ENCODE data around the gene TFDP2.

Gene TFDP2

DNA sequence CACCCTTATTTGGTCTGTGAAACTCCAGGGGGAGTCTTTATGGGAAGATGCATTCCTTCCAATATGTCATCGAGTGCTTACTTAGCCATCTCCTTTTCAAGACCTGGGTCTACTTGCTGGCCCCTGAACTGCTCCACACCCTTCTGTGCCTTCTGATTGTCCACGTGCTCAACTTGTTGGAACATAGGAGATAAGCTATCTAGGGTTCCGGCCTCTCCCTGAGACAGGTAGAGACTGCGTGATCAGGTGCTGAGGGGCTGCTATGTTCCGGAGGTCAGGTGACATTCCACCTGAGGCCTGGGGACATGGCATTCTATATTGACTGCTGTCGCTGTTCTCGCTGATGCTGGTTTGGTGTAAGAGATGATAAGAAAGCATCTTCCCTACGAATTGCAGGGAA, 207.3 kb downstream of the TFDP2 start:
- no peak overlapping the region for H3K4me3 ChIP-seq (ENCODE audit: low read depth, low read length)
- TF ChIP-seq, protein P1, sequence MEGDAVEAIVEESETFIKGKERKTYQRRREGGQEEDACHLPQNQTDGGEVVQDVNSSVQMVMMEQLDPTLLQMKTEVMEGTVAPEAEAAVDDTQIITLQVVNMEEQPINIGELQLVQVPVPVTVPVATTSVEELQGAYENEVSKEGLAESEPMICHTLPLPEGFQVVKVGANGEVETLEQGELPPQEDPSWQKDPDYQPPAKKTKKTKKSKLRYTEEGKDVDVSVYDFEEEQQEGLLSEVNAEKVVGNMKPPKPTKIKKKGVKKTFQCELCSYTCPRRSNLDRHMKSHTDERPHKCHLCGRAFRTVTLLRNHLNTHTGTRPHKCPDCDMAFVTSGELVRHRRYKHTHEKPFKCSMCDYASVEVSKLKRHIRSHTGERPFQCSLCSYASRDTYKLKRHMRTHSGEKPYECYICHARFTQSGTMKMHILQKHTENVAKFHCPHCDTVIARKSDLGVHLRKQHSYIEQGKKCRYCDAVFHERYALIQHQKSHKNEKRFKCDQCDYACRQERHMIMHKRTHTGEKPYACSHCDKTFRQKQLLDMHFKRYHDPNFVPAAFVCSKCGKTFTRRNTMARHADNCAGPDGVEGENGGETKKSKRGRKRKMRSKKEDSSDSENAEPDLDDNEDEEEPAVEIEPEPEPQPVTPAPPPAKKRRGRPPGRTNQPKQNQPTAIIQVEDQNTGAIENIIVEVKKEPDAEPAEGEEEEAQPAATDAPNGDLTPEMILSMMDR (IDR thresholded peaks at IDR 0.05; ENCODE audit: low read depth, low read length, missing control alignments), result no peak
- no peak for DNase-seq (ENCODE audit: low read depth)

DNA sequence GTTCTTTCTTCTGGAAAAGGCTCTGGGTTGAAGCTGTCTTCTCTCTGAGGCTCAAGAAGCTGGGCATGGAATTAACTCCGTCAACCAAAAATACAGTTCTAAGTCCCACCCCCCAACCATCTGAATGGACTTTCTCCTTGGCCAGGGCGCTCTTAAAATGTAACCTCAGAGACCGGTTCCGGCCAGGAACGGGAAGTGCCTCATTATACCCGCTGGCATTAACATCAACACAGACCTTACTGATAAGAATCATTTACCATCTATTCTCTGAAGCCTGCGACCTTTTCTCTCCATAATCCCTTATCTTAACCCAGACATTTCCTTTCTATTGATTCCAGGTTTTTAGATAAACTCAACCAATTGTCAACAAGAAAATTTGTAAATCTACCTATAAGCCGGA, 208.3 kb downstream of the TFDP2 start:
- TF ChIP-seq, protein P1 (IDR thresholded peaks at IDR 0.05; ENCODE audit: low read depth, low read length, missing control alignments), result no peak
- DNase-seq (ENCODE audit: low read depth), result no peak
- no peak overlapping the region for H3K4me3 ChIP-seq (ENCODE audit: low read depth, low read length)

DNA sequence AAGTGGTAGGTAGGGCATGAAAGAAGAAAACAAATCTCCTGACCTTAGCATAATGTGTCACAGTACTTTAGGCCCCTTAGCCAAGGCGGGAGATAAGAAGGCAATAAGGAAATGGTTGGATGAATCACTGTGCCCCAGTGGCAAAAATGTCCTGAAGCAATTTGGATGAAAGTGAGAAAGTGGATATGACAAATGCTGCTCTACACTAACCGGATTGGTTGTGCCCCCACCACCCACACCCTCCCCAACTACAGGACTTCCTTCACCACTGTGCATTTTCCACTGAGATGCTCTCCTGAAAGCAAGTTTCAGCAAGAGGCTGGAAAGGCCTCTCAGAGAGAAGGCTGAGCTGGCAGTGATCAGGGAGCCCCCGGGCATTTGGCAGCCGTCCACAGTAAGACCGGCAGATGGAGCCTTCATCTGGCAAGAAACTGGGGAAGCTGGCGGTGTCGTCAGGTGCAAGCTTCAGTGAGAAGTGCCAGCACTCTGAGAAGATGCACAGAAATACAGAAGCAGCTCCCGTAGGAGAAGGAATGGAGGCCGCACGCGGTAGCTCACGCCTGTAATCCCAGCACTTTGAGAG, 209.1 kb downstream of the TFDP2 start:
- DNase-seq (ENCODE audit: low read depth), result no peak
- H3K4me3 ChIP-seq (ENCODE audit: low read depth, low read length), result no peak overlapping the region

DNA sequence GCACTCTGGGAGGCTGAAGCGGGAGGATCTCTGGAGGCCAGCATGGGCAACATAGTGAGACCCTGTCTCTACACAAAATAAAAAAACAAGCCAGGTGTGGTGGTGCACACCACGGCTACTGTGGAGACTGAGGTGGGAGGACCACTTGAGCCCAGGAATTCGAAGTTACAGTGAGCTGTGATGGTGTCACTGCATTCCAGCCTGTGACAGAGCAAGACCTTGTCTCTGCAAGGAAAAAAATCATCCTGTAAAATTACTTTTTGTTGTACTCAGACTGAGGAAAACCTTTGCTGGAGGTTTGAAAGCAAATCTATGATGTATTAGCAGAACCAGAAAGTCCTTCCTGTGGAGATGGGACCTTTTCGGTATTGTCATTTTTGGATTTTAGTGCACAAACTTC, 209.6 kb downstream of the TFDP2 start:
- TF ChIP-seq, protein P1 (IDR thresholded peaks at IDR 0.05; ENCODE audit: low read depth, low read length, missing control alignments), result no peak
- H3K4me3 ChIP-seq (ENCODE audit: low read depth, low read length), result no peak overlapping the region
- no peak for DNase-seq (ENCODE audit: low read depth)

More for the DNA sequence above, 209.1 kb downstream of the TFDP2 start:
- TF ChIP-seq, protein P1 (IDR thresholded peaks at IDR 0.05; ENCODE audit: low read depth, low read length, missing control alignments), result no peak

DNA sequence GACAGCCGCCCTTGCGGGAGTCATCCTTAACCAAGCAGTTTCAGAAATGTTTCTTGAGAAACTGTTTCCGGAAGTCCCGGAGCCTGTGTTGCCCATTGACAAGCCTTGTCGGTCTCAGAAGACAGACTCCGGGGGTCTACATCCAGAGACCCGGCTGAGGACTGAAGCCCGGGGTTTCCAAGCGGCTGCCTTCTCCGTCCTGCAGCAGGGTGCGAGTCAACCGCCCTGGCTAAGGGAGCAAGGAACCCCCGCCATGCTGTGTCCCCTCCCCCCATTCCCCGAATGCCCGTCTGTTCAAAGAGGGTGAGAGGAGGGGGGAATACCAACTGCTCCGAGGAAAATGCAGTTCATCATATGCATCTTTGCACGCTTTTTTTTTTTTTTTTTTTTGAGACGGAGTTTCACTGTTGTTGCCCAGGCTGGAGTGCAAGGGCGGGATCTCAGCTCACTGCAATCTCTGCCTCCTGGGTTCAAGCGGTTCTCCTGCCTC, 211.3 kb downstream of the TFDP2 start:
- no peak for DNase-seq (ENCODE audit: low read depth)

DNA sequence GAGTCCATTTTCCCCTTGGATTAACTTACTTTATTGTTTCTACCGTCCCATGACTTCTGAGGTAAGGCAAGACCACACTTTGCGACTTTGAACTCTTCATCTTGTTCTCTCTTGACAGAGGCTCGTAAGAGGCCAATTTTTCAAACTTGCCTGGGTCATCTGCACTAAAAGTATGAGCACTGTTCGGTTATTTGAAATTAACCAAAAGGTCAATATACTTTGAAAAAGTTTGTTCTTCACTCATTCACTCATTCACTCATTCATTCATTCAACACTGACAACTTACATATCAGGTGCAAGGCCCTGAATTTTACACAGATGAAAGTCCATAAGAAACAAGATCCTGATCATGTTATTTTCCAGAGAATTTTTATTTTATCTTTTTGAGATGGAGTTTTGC, 215.0 kb downstream of the TFDP2 start:
- DNase-seq (ENCODE audit: low read depth), result no peak
- TF ChIP-seq, protein P1 (IDR thresholded peaks at IDR 0.05; ENCODE audit: low read depth, low read length, missing control alignments), result no peak

More for the DNA sequence above, 211.3 kb downstream of the TFDP2 start:
- TF ChIP-seq, protein P1 (IDR thresholded peaks at IDR 0.05; ENCODE audit: low read depth, low read length, missing control alignments), result no peak
- no peak overlapping the region for H3K4me3 ChIP-seq (ENCODE audit: low read depth, low read length)

More for the DNA sequence above, 215.0 kb downstream of the TFDP2 start:
- H3K4me3 ChIP-seq (ENCODE audit: low read depth, low read length), result no peak overlapping the region

All from GM12864 (cell line).